ENCODE results near the gene SVBP. TPM values are rescaled to one million over a fixed set of nuclear protein-coding genes. Genes with fewer than 3 reads are reported as not detected.

SVBP gene
- total and polyA plus RNA-seq, 2 donors (not counting 1 experiment from before 2014, with no cell fraction given): 12.6 to 21.9 TPM

DNA sequence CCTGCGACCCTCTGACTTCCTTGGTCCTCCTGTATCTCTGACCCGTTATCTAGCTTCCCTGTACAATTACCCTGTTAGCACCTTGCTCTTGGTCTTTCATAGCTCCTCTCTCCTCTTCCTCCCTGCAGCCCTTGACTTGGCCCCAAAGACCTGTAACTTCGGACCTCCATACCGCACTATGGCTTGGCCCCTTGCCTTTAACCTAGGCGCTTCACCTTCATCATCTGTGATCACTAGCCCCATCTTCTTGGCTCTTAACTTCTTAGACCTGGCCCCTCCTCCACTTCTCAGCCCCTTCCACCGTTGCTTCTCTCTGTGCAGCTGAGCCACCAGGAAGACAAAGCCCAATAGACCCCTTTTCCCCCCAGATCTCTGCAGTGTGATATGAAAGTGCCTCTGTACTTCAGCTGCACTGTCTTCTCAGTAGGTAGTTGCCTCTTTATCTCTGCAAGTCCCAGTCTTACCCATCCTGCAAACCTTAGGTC is 30.0 kb upstream of the SVBP start:
- intact Hi-C loops (cut with micrococcal nuclease): loop anchor here (2.0 to 5.0 kb wide), 5 partner anchors 75 to 810 kb away; partner anchors contain the start of genes CDC20, PPCS, YBX1 and ZMYND12
- peaks cover 0 to 5% of the 10 kb centered on the region in 2 experiments for H3K36me3 ChIP-seq (replicated peaks in 1 of 2; ENCODE audit: control extremely low read depth in 1 of 2, control insufficient read depth in 1 of 2, extremely low read depth in 1 of 2, insufficient read depth in 2 of 2, low read length in 1 of 2)
- ATAC-seq (ENCODE audit: low read depth) (no peak), DNase-seq (no peak)
- peaks cover 0 to 10% (median 0%) of the 10 kb centered on the region in 3 donors for H3K9me3 ChIP-seq (ENCODE audit: control extremely low read depth in 1 of 3, control insufficient read depth in 2 of 3, insufficient read depth in 1 of 3, low read length in 2 of 3)
- peak overlapping the region; percentile 80 to 92 (median 90) for H3K4me3 ChIP-seq (ENCODE audit: control extremely low read depth in 1 of 5, extremely low read depth in 1 of 5, insufficient read depth in 1 of 5, low read depth in 2 of 5, low read length in 4 of 5)
- H3K9ac ChIP-seq (ENCODE audit: low read length): peak overlapping the region; percentile 85
- TF ChIP-seq EZH2 (IDR thresholded peaks at IDR 0.05; ENCODE audit: borderline replicate concordance, insufficient read depth, low read depth, low read length, poor library complexity, severe bottlenecking): no peak
- TF ChIP-seq, protein P1, sequence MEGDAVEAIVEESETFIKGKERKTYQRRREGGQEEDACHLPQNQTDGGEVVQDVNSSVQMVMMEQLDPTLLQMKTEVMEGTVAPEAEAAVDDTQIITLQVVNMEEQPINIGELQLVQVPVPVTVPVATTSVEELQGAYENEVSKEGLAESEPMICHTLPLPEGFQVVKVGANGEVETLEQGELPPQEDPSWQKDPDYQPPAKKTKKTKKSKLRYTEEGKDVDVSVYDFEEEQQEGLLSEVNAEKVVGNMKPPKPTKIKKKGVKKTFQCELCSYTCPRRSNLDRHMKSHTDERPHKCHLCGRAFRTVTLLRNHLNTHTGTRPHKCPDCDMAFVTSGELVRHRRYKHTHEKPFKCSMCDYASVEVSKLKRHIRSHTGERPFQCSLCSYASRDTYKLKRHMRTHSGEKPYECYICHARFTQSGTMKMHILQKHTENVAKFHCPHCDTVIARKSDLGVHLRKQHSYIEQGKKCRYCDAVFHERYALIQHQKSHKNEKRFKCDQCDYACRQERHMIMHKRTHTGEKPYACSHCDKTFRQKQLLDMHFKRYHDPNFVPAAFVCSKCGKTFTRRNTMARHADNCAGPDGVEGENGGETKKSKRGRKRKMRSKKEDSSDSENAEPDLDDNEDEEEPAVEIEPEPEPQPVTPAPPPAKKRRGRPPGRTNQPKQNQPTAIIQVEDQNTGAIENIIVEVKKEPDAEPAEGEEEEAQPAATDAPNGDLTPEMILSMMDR (IDR thresholded peaks at IDR 0.05): no peak
- peak overlapping the region; percentile 87 for H3K4me2 ChIP-seq (replicated peaks; ENCODE audit: low read depth, low read length, poor library complexity, severe bottlenecking)
- H3K4me1 ChIP-seq (ENCODE audit: control insufficient read depth in 2 of 2, insufficient read depth in 2 of 2, low read length in 2 of 2): peaks cover 22 to 31% of the 10 kb centered on the region in 2 donors
- WGBS (ENCODE audit: insufficient coverage): 13% methylated on average over 6 of the region's 6 CpGs
- Mint-ChIP-seq H3K27me3 (no peaks in the 10 kb centered on the region), H3K4me1 (peaks cover 52% of the 10 kb centered on the region), H3K4me3 (peak overlapping the region; percentile 95), H3K27ac (peak overlapping the region; percentile 91), H3K9me3 (ENCODE audit: insufficient read depth) (no peaks in the 10 kb centered on the region)
- H3K27ac ChIP-seq (ENCODE audit: low read length in 2 of 2): peak overlapping the region in 1 of 2 donors; percentile 76
- ChIA-PET CTCF (interaction anchor here (1.1 to 3.4 kb wide), 7 partner anchors 9 to 226 kb away, joined by 3 to 27 read pairs (median 7); partner anchors contain the start of genes C1orf50, P3H1 and YBX1), POLR2A (interaction anchor here (2.1 kb wide), 1 partner anchor 31 kb away, joined by 16 read pairs; the partner anchor contains the start of genes ERMAP and SVBP)
- no peaks in the 10 kb centered on the region for H4K20me1 ChIP-seq (ENCODE audit: control insufficient read depth, insufficient read depth, low read length, poor library complexity, severe bottlenecking)
- H3K79me2 ChIP-seq (ENCODE audit: control insufficient read depth, insufficient read depth, low read length): peaks cover 12% of the 10 kb centered on the region
- H3K27me3 ChIP-seq (replicated peaks in 1 of 4; ENCODE audit: control extremely low read depth in 1 of 4, control insufficient read depth in 3 of 4, insufficient read depth in 4 of 4, low read length in 3 of 4): no peaks in the 10 kb centered on the region
- H2AFZ ChIP-seq (ENCODE audit: insufficient read depth, low read depth, low read length, poor library complexity, severe bottlenecking): peak overlapping the region; percentile 96
